H1 (cell line): ENCODE data around the gene KIAA0930. TPM values are rescaled to one million over a fixed set of nuclear protein-coding genes. Genes with fewer than 3 reads are reported as not detected.

ENCODE experiments used
- CTCF ChIA-PET: fragments of 300-600 bp; sonication (Branson Sonifier 250); formaldehyde crosslinking; loops from one replicate; lab custom pipeline; 2021; ENCODE audit not compliant: partially characterized antibody; lab: Charles Lee
- POLR2A ChIA-PET: fragments of 300-600 bp; sonication (Branson Sonifier 250); formaldehyde crosslinking; loops from one replicate; lab custom pipeline; 2021; ENCODE audit warnings: inconsistent platforms; ENCODE audit not compliant: partially characterized antibody; lab: Charles Lee
- DNase-seq, 2 experiments: peaks; one replicate each; pipeline versions ENCODE4 v3.0.0 to v3.0.0-alpha.2; 2010 to 2022; ENCODE audit warnings: low spot score in 2 of 2, low read depth in 1 of 2, mixed read lengths in 1 of 2
- FAIRE-seq: peaks from 2 replicates; lab custom pipeline; 2011; peaks lifted over from hg19 to GRCh38; lab: Jason Lieb, UNC
- H2AFZ ChIP-seq: 2 replicates; pipeline ENCODE4 v1.8.1; 2012; ENCODE audit warnings: low read length, inconsistent platforms
- H2AK5ac ChIP-seq: 2 replicates; pipeline ENCODE4 v1.6.1; 2013; ENCODE audit warnings: low read depth, low read length
- H2BK120ac ChIP-seq: replicated peaks from 2 replicates; pipeline ENCODE3; 2013; ENCODE audit warnings: low read depth, low read length, inconsistent platforms
- H2BK12ac ChIP-seq: 2 replicates; pipeline ENCODE4 v1.6.1; 2013; ENCODE audit warnings: low read depth, low read length
- H2BK15ac ChIP-seq: 2 replicates; pipeline ENCODE4 v1.6.1; 2013; ENCODE audit warnings: low read length
- H2BK20ac ChIP-seq: 2 replicates; pipeline ENCODE4 v1.6.1; 2013; ENCODE audit warnings: low read length
- H2BK5ac ChIP-seq: 2 replicates; pipeline ENCODE4 v1.6.1; 2013; ENCODE audit warnings: low read depth, low read length
- H3K14ac ChIP-seq: 2 replicates; pipeline ENCODE4 v1.6.1; 2013; ENCODE audit warnings: inconsistent platforms; ENCODE audit not compliant: insufficient read length
- H3K18ac ChIP-seq: 2 replicates; pipeline ENCODE4 v1.6.1; 2013; ENCODE audit warnings: low read length; ENCODE audit errors: extremely low read depth
- H3K23ac ChIP-seq: 2 replicates; pipeline ENCODE4 v1.6.1; 2013; ENCODE audit warnings: inconsistent platforms; ENCODE audit not compliant: insufficient read length
- H3K23me2 ChIP-seq: 2 replicates; pipeline ENCODE4 v1.6.1; 2013; ENCODE audit warnings: low read depth, low read length
- H3K27ac ChIP-seq: 2 replicates; pipeline ENCODE4 v1.6.1; 2011; ENCODE audit warnings: low read depth, low read length, inconsistent platforms
- H3K27me3 ChIP-seq, 4 experiments: replicated peaks in 1 of 4; 1 replicate in 1 of 4; 2 replicates in 3 of 4; pipeline versions ENCODE4 v1.6.1 to v1.8.1; 2011 to 2013; ENCODE audit warnings: low read length in 3 of 4, mild to moderate bottlenecking in 3 of 4, inconsistent platforms in 2 of 4, mixed read lengths in 2 of 4, moderate library complexity in 1 of 4; ENCODE audit not compliant: control insufficient read depth in 3 of 4, insufficient read depth in 3 of 4; ENCODE audit errors: extremely low read depth in 1 of 4
- H3K36me3 ChIP-seq, 4 experiments: 2 replicates each; pipeline versions ENCODE4 v1.6.1 to v1.8.1; 2011 to 2013; ENCODE audit warnings: mild to moderate bottlenecking in 4 of 4, low read length in 3 of 4, moderate library complexity in 2 of 4, control low read depth in 1 of 4, inconsistent platforms in 1 of 4; ENCODE audit not compliant: insufficient read depth in 4 of 4, control insufficient read depth in 2 of 4
- H3K4ac ChIP-seq: replicated peaks from 2 replicates; pipeline ENCODE3; 2013; ENCODE audit warnings: low read length, low read depth, mixed read lengths, inconsistent platforms; ENCODE audit not compliant: insufficient read length
- H3K4me1 ChIP-seq, 4 experiments: replicated peaks in 1 of 4; 1 replicate in 1 of 4; 2 replicates in 3 of 4; pipeline versions ENCODE4 v1.6.1 to v1.8.1; 2011 to 2013; ENCODE audit warnings: low read length in 3 of 4, inconsistent platforms in 2 of 4, mixed read lengths in 1 of 4; ENCODE audit not compliant: insufficient read depth in 4 of 4, control insufficient read depth in 3 of 4
- H3K4me2 ChIP-seq, 2 experiments: 2 replicates each; pipeline versions ENCODE4 v1.6.1 to v1.8.1; 2011 to 2013; ENCODE audit warnings: low read depth in 2 of 2, low read length in 2 of 2, control low read depth in 1 of 2, inconsistent platforms in 1 of 2, mild to moderate bottlenecking in 1 of 2; ENCODE audit not compliant: insufficient read depth in 1 of 2
- H3K4me3 ChIP-seq, 4 experiments: fragments of 200-600, 300-600 bp in 1 of 4; sonication (generic), shearing (Covaris generic), sonication (Bioruptor Twin) in 1 of 4; 2 replicates each; pipeline versions ENCODE4 v1.5.1 to v1.8.1; 2011 to 2016; ENCODE audit warnings: low read length in 4 of 4, low read depth in 3 of 4, control low read depth in 2 of 4, inconsistent platforms in 2 of 4, mild to moderate bottlenecking in 2 of 4, mixed read lengths in 1 of 4, moderate library complexity in 1 of 4; ENCODE audit not compliant: insufficient read depth in 2 of 4; ENCODE audit errors: extremely low read depth in 1 of 4
- H3K56ac ChIP-seq: replicated peaks from 2 replicates; pipeline ENCODE3; 2013; ENCODE audit warnings: low read depth, mild to moderate bottlenecking, mixed read lengths, low read length, inconsistent platforms; ENCODE audit not compliant: insufficient read length
- H3K79me1 ChIP-seq: 2 replicates; pipeline ENCODE4 v1.6.1; 2013; ENCODE audit warnings: low read depth, low read length, control low read depth
- H3K79me2 ChIP-seq, 2 experiments: 2 replicates each; pipeline versions ENCODE4 v1.6.1 to v1.8.1; 2012 to 2013; ENCODE audit warnings: low read length in 2 of 2, mild to moderate bottlenecking in 2 of 2, inconsistent platforms in 1 of 2; ENCODE audit not compliant: insufficient read depth in 2 of 2, control insufficient read depth in 1 of 2
- H3K9ac ChIP-seq, 4 experiments: replicated peaks in 1 of 4; 1 replicate in 1 of 4; 2 replicates in 3 of 4; pipeline versions ENCODE4 v1.6.1 to v1.8.1; 2011 to 2013; ENCODE audit warnings: low read depth in 3 of 4, low read length in 3 of 4, control low read depth in 2 of 4, mild to moderate bottlenecking in 2 of 4, moderate library complexity in 2 of 4, inconsistent platforms in 1 of 4; ENCODE audit errors: extremely low read depth in 1 of 4
- H3K9me3 ChIP-seq, 2 experiments: 2 replicates each; pipeline versions ENCODE4 v1.6.1 to v1.8.1; 2012 to 2013; ENCODE audit warnings: mild to moderate bottlenecking in 2 of 2, moderate library complexity in 2 of 2, control low read depth in 1 of 2, inconsistent platforms in 1 of 2, low read depth in 1 of 2, low read length in 1 of 2, mixed read lengths in 1 of 2; ENCODE audit not compliant: insufficient read depth in 2 of 2
- H4K20me1 ChIP-seq, 2 experiments: replicated peaks in 1 of 2; 2 replicates each; pipeline versions ENCODE3 to v1.8.1; 2011 to 2013; ENCODE audit warnings: inconsistent platforms in 2 of 2, low read length in 2 of 2, mild to moderate bottlenecking in 1 of 2; ENCODE audit not compliant: insufficient read depth in 2 of 2, control insufficient read depth in 1 of 2
- H4K5ac ChIP-seq: 2 replicates; pipeline ENCODE4 v1.6.1; 2013; ENCODE audit warnings: low read length, low read depth, mixed read lengths, inconsistent platforms; ENCODE audit not compliant: insufficient read length
- H4K8ac ChIP-seq: 2 replicates; pipeline ENCODE4 v1.8.0; 2013; ENCODE audit warnings: mild to moderate bottlenecking, moderate library complexity, low read length, inconsistent platforms; ENCODE audit not compliant: insufficient read depth; ENCODE audit errors: extremely low read depth
- H4K91ac ChIP-seq: replicated peaks from 2 replicates; pipeline ENCODE3; 2013; ENCODE audit warnings: low read length, mixed read lengths, inconsistent platforms; ENCODE audit not compliant: insufficient read length
- ATF2 ChIP-seq: IDR thresholded peaks from 2 replicates; pipeline ENCODE4 v1.6.1; 2012; ENCODE audit warnings: low read length, inconsistent platforms
- BRCA1 ChIP-seq: IDR thresholded peaks from 2 replicates; pipeline ENCODE4 v1.6.1; 2012; ENCODE audit warnings: low read depth, low read length, improper control_type of control experiment
- EZH2 ChIP-seq: fragments of 200-600 bp; sonication (generic); IDR thresholded peaks from 2 replicates; pipeline ENCODE4 v1.7.1; 2012; ENCODE audit warnings: low read depth, mild to moderate bottlenecking, moderate library complexity, low read length, inconsistent platforms; ENCODE audit not compliant: severe bottlenecking
- KDM5A ChIP-seq: fragments of 200-600 bp; IDR thresholded peaks from 2 replicates; pipeline ENCODE4 v1.7.1; 2012; ENCODE audit warnings: mild to moderate bottlenecking, low read length, inconsistent platforms, mixed read lengths
- NANOG ChIP-seq: IDR thresholded peaks from 2 replicates; pipeline ENCODE4 v1.6.1; 2011; ENCODE audit warnings: low read length, low read depth, mild to moderate bottlenecking, inconsistent platforms; ENCODE audit not compliant: insufficient read depth, poor library complexity, severe bottlenecking
- POLR2A ChIP-seq, 2 experiments: IDR thresholded peaks; 1 replicate in 1 of 2; 2 replicates in 1 of 2; pipeline ENCODE4 v1.6.1; 2011; ENCODE audit warnings: low read depth in 2 of 2, low read length in 2 of 2, mild to moderate bottlenecking in 2 of 2; ENCODE audit errors: control extremely low read depth in 1 of 2
- POLR2AphosphoS5 ChIP-seq: IDR thresholded peaks from 2 replicates; pipeline ENCODE4 v1.6.1; 2011; ENCODE audit warnings: low read depth, low read length
- SP2 ChIP-seq: IDR thresholded peaks from 2 replicates; pipeline ENCODE4 v1.6.1; 2012; ENCODE audit warnings: mild to moderate bottlenecking, low read length, inconsistent platforms
- WGBS, 2 experiments: shearing (Covaris generic) in 1 of 2; methylation state at CpG; one replicate each; pipeline versions ENCODE4 v1.1.6 to v1.1.7; 2013 to 2015; ENCODE audit warnings: low lambda C conversion rate in 2 of 2, mixed read lengths in 2 of 2, inconsistent platforms in 1 of 2, low coverage in 1 of 2, missing lambda C conversion rate in 1 of 2; ENCODE audit not compliant: insufficient replicate concordance in 2 of 2, insufficient coverage in 1 of 2, insufficient read length in 1 of 2; ENCODE audit errors: extremely low coverage in 1 of 2, missing lambda C conversion rate in 1 of 2; 5-methylcytosine and 5-hydroxymethylcytosine counted together
- polyA plus RNA-seq, 7 experiments: library from polyadenylated mRNA; depleted of rRNA in 3 of 7; stranded (reverse) in 5 of 7; unstranded in 2 of 7; fragments of >200 nt in 5 of 7; fragments of 200-250 nt in 2 of 7; gene quantifications; 1 replicate in 5 of 7; 2 replicates in 1 of 7; 4 replicates in 1 of 7; pipeline versions ENCODE4 v1.2.1 to v1.2.3, GENCODE V29; 2011 to 2013; ENCODE audit warnings: missing spikeins in 2 of 7, mixed read lengths in 2 of 7
- total RNA-seq: library from RNA; stranded (reverse); fragmentation: NEBNext Ultra II Directional; extraction: Animal tissue kit (Norgen Biotek cat#: 25700); gene quantifications from 2 replicates; pipeline ENCODE4 v1.2.1, GENCODE V29; 2021
- TF ChIP-seq, protein P1 (sequence below), 3 experiments: IDR thresholded peaks; 1 replicate in 2 of 3; 2 replicates in 1 of 3; pipeline versions ENCODE4 v1.5.1 to v1.6.1; 2011; ENCODE audit warnings: low read length in 3 of 3, mild to moderate bottlenecking in 3 of 3, inconsistent platforms in 2 of 3, low read depth in 1 of 3, moderate library complexity in 1 of 3; ENCODE audit not compliant: insufficient read depth in 1 of 3; ENCODE audit errors: control extremely low read depth in 1 of 3

The KIAA0930 gene
- total and polyA plus RNA-seq, 2 of the 8 experiments (the other 6 are each of a cell fraction or from before 2014, with no cell fraction given): 61.9 to 66.1 TPM

- no peak overlapping the region for H3K4ac ChIP-seq
- CTCF ChIA-PET: interaction anchor here (1.0 to 2.0 kb wide), 4 partner anchors 9 to 46 kb away, joined by 3 to 5 read pairs (median 3); no protein-coding TSS in a partner anchor
- no peak for FAIRE-seq
- TF ChIP-seq ATF2 (no peak), KDM5A (no peak), POLR2A (IDR thresholded peaks at IDR 0.05; ENCODE audit: control extremely low read depth in 1 of 2, low read depth in 2 of 2, low read length in 2 of 2) (no peak), NANOG (no peak), SP2 (no peak), BRCA1 (no peak), POLR2AphosphoS5 (no peak), EZH2 (no peak)
- TF ChIP-seq, protein P1, sequence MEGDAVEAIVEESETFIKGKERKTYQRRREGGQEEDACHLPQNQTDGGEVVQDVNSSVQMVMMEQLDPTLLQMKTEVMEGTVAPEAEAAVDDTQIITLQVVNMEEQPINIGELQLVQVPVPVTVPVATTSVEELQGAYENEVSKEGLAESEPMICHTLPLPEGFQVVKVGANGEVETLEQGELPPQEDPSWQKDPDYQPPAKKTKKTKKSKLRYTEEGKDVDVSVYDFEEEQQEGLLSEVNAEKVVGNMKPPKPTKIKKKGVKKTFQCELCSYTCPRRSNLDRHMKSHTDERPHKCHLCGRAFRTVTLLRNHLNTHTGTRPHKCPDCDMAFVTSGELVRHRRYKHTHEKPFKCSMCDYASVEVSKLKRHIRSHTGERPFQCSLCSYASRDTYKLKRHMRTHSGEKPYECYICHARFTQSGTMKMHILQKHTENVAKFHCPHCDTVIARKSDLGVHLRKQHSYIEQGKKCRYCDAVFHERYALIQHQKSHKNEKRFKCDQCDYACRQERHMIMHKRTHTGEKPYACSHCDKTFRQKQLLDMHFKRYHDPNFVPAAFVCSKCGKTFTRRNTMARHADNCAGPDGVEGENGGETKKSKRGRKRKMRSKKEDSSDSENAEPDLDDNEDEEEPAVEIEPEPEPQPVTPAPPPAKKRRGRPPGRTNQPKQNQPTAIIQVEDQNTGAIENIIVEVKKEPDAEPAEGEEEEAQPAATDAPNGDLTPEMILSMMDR (IDR thresholded peaks at IDR 0.05; ENCODE audit: control extremely low read depth in 1 of 3, insufficient read depth in 1 of 3, low read depth in 1 of 3, low read length in 3 of 3): no peak
Observed at GRCh38 chr22:45254789-45255278, 14.1 kb upstream of the KIAA0930 start.

More at GRCh38 chr22:45254789-45255278, 14.1 kb upstream of the KIAA0930 start:
- Histone ChIP-seq H2AK5ac (no peak overlapping the region), H3K27ac (no peak overlapping the region), H3K4me2 (no peak overlapping the region), H3K14ac (no peak overlapping the region), H3K4me1 (peaks cover 0 to 2% (median 0%) of the 10 kb centered on the region in 4 experiments; a peak in 1 of 7 replicates), H2AFZ (no peak overlapping the region), H3K9me3 (peaks cover 0 to 2% of the 10 kb centered on the region in 2 experiments; a peak in 1 of 4 replicates), H3K27me3 (no peaks in the 10 kb centered on the region), H3K79me2 (no peaks in the 10 kb centered on the region), H2BK15ac (no peak overlapping the region), H4K5ac (no peak overlapping the region), H3K36me3 (no peaks in the 10 kb centered on the region), H3K79me1 (no peaks in the 10 kb centered on the region), H3K4me3 (no peak overlapping the region), H3K23me2 (no peaks in the 10 kb centered on the region), H4K20me1 (no peaks in the 10 kb centered on the region), H4K8ac (no peak overlapping the region), H3K23ac (no peak overlapping the region), H4K91ac (no peak overlapping the region), H2BK5ac (no peak overlapping the region), H2BK20ac (no peak overlapping the region), H3K9ac (no peak overlapping the region), H2BK120ac (no peak overlapping the region), H2BK12ac (no peak overlapping the region), H3K18ac (no peak overlapping the region), H3K56ac (no peak overlapping the region)
- no peak for DNase-seq
- POLR2A ChIA-PET: interaction anchor here (1.1 kb wide), 1 partner anchor 65 kb away, joined by 3 read pairs; no protein-coding TSS in a partner anchor
- WGBS, 2 experiments: 92% methylated on average over 6 of the region's 6 CpGs; no CpG with 5 or more reads in 1 of the 2 experiments
